Endometrial microvascular endothelial cells (primary cell): ENCODE results near the gene GMEB2. TPM values are rescaled to one million over a fixed set of nuclear protein-coding genes. Genes with fewer than 3 reads are reported as not detected.
"Not testable (repeated sequence)": the region's sequence is repeated elsewhere in the genome, so short reads cannot be mapped to it uniquely, and the experiment has no call there.

ENCODE experiments used
- in situ Hi-C: cut with HindIII; loops from 2 replicates; pipeline ENCODE4 v1.10.0; 2017; ENCODE audit warnings: low sequenced_read_pairs, low pct_unique_long_range_greater_than_20kb; ENCODE audit errors: inconsistent ontology term
- total RNA-seq: library from RNA; depleted of rRNA; stranded (reverse); fragments of >200 nt; gene quantifications from one replicate; pipeline ENCODE4 v1.2.3, GENCODE V29; 2015; ENCODE audit errors: inconsistent ontology term

The GMEB2 gene
- total RNA-seq, 1 donor from 2014 or later: 11.9 TPM

GRCh38 chr20:63619505-63619904 is 7.4 kb downstream of the GMEB2 start:
- in situ Hi-C loops: no loop called here

- in situ Hi-C loops: no loop called here
Observed at GRCh38 chr20:63619086-63619485, 7.8 kb downstream of the GMEB2 start.

DNA sequence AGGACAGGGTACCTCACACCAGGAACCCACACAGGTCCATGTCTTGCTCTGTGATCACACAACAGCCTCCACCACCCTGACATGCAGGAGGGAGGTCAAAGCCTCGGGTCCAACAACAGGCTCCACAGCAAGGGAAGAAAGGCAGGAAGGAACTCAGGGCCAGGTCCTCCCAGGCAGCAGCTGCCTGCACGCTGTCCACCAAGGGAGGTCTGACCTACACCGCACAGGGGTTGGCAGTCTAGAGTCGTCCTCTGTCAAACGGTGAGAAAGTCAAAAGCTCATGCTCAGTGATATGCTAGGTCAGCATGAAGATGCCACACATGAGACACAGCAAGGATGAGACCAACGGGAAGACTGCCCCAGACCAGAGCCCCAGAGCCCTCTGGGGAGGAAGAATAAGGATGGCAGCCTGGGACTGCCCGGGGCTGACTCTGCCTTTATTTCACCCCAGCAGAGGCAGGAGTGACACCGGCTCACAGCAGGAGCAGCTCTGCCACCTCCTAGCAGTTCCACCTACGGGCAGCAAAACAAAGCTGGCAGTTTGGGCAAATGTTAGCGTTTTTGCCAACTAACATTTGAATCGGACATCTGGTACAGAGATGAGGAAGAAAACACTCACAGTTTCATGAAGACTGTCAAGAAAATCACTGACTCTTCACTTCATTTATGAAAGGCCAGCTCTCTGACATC is 8.5 kb downstream of the GMEB2 start:
- in situ Hi-C loops: no loop called here

DNA sequence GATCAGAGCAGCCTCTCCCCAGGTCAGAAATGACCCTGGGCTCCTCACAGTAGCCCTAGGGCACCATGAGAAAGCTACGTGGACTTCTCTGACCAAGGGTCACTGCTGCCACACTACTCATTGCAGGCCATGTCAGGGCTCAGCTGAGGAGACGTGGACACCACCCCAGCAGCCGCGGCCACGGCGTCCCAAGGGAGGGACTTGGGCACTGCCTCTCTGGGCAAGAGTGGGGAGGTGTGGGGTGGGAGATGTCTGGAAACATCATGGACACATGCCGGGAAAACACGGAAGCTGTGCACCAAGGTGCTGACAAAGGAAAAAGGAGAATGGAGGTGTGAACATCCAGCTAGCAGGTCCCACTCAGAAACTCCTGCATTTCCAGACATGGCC is 9.0 kb downstream of the GMEB2 start:
- in situ Hi-C loops: no loop called here

- in situ Hi-C loops: no loop called here
Observed at GRCh38 chr20:63617092-63617875, 9.6 kb downstream of the GMEB2 start.

- in situ Hi-C loops: not testable (repeated sequence)
Observed at GRCh38 chr20:63613863-63614594, 12.9 kb downstream of the GMEB2 start.

GRCh38 chr20:63612276-63612931 is 14.5 kb downstream of the GMEB2 start:
- in situ Hi-C loops: no loop called here

DNA sequence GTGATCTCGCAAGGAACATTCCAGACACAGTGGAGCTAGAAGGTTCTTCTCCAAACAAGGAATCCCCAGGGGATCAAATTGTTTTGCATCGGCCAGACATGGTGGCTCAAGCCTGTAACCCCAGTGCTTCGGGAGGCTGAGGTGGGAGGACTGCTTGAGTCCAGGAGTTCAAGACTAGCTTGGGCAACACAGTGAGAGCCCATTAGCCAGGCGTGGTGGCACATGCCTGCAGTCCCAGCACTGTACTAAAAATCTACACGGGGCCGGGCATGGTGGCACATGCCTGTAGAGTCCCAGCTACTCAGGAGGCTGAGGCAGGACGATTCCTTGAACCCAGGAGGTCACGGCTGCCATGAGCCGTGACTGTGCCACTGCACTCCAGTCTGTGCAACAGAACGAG is 15.3 kb downstream of the GMEB2 start:
- in situ Hi-C loops: no loop called here

DNA sequence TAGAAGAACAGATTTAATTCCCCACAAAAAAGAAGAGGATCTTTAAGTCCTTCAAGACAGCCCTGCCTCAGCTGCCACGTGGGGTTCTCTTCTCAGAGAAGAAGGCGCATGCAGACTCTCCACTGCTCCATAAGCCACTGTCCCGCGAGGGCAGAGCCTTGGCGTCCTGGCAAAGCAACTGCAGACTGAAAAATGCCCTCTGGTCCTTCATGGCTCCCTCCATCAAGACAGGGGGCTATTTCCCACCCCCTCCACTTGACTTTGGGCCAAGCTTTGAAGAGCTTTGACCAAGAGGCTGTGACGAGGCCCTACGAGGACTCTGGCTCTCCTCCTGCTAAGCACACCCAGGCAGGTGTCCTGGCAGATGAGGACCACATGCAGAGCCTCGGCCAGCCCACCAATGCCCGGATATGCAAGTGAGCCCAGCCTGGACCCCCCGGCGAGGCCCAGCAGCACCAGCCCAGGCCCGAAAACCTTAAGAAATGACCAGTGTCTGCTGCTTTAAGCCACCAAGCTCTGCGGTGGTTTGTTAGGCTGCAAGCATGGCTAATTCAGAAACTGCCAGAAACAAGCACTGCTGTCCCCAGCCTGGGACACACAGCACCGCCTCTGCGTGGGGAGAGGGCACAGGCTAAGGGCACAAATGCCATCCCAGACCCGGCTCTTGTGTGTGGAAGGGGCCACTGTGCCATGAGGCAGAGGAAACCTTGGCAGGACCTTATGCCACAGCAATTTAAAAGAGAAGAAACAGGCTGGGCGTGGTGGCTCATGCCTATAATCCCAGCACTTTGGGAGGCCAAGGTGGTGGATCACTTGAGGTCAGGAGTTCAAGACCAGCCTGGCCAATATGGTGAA is 16.1 kb downstream of the GMEB2 start:
- in situ Hi-C loops: no loop called here

DNA sequence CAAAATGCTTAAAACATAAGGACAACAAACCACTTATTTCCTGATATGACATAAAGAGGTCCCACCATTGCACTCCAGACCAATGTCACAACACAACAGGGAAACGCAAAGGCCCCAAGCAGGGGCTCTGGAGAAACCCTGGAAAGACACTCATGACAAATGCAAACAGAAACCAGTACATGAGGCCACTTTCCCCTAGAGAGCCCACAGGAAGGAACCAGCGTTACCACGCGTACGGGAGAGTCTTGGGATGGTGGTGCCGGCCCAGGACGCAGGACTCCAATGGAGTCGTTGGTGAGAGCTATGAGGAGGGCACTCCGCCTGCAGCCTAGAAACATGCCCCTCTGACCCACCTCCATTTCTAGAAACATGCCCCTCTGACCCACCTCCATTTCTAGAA is 20.2 kb downstream of the GMEB2 start:
- in situ Hi-C loops: no loop called here

GRCh38 chr20:63602321-63602720 is 24.6 kb downstream of the GMEB2 start:
- in situ Hi-C loops: no loop called here

GRCh38 chr20:63601679-63602078 is 25.2 kb downstream of the GMEB2 start:
- in situ Hi-C loops: not testable (repeated sequence)

- in situ Hi-C loops: no loop called here
Observed at GRCh38 chr20:63599396-63600050, 27.4 kb downstream of the GMEB2 start.

- in situ Hi-C loops: no loop called here
Observed at GRCh38 chr20:63598479-63599395, 28.2 kb downstream of the GMEB2 start.

DNA sequence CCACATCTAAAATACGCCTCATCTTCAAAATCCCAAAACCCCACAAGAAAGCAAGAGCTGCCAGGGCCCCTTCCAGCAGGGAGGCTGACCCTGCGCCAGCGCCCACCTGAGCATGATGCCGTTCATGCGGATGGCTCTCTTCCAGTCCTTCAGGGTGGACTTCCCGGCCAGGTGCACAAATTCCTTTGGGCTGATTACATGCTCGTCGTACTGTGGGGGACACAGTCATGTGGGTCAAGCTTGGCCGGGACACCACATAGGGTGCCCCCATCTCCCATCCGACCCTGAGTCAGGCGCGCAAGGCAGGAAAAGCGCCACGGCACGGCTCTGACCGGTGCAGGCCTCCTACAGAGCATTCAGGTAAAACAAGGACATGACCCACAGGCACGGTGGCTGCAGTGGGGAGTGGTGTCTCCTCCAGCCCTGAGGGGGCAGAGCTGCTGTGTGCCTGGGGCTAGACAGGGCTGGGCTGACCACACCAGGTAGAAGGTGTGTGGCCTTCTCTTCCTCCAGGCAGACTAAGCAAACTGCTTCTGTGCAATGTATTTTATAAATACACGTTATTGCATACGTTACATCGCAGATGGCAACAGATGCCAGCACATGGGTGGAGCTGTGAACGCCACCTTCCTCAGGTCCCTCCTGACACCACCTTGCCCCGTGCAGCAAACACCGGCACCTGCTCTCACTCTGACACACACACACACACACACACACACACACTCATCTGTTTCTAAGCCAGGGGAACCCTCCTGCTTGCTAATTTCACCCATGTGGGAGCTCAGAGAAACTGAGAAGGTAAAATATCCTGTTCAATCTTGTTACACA is 29.0 kb downstream of the GMEB2 start:
- in situ Hi-C loops: no loop called here

GRCh38 chr20:63596423-63596822 is 30.5 kb downstream of the GMEB2 start:
- in situ Hi-C loops: no loop called here
